Measurements from ENCODE around the gene RAP1GAP2. TPM values are rescaled to one million over a fixed set of nuclear protein-coding genes. Genes with fewer than 3 reads are reported as not detected.

Gene RAP1GAP2
- total RNA-seq, 3 donors from 2014 or later: 26.6 to 45.3 (median 43.3) TPM

GRCh38 chr17:3022197-3022596 is 226.0 kb downstream of the RAP1GAP2 start:
- Histone ChIP-seq H3K4me1 (ENCODE audit: low read depth) (no peaks in the 10 kb centered on the region), H3K9me3 (peaks cover 13% of the 10 kb centered on the region), H3K4me3 (no peak overlapping the region), H3K36me3 (ENCODE audit: low read depth) (no peaks in the 10 kb centered on the region)
- DNase-seq: no peak
- TF ChIP-seq CTCF (IDR thresholded peaks at IDR 0.05): no peak
- no peak for ATAC-seq
- intact Hi-C loops (cut with DNase I, micrococcal nuclease): no loop called here

GRCh38 chr17:3024346-3024745 is 228.1 kb downstream of the RAP1GAP2 start:
- peaks cover 13% of the 10 kb centered on the region for H3K9me3 ChIP-seq
- no peaks in the 10 kb centered on the region for H3K4me1 ChIP-seq (ENCODE audit: low read depth)
- intact Hi-C loops (cut with DNase I, micrococcal nuclease): no loop called here
- no peak overlapping the region for H3K4me3 ChIP-seq
- DNase-seq (no peak), ATAC-seq (no peak)
- H3K36me3 ChIP-seq (ENCODE audit: low read depth): no peaks in the 10 kb centered on the region
- TF ChIP-seq CTCF (IDR thresholded peaks at IDR 0.05): no peak

- ATAC-seq: no peak
- no peaks in the 10 kb centered on the region for H3K4me1 ChIP-seq (ENCODE audit: low read depth)
- H3K9me3 ChIP-seq: peaks cover 13% of the 10 kb centered on the region
- no peak overlapping the region for H3K4me3 ChIP-seq
- H3K36me3 ChIP-seq (ENCODE audit: low read depth): no peaks in the 10 kb centered on the region
- intact Hi-C loops (cut with DNase I, micrococcal nuclease): no loop called here
- DNase-seq: no peak
- TF ChIP-seq CTCF (IDR thresholded peaks at IDR 0.05): no peak
Measured at GRCh38 chr17:3025421-3026124, 229.3 kb downstream of the RAP1GAP2 start.

GRCh38 chr17:3026125-3026855 is 230.1 kb downstream of the RAP1GAP2 start:
- Histone ChIP-seq H3K36me3 (ENCODE audit: low read depth) (no peaks in the 10 kb centered on the region), H3K4me3 (no peak overlapping the region), H3K9me3 (peaks cover 13% of the 10 kb centered on the region), H3K4me1 (ENCODE audit: low read depth) (no peaks in the 10 kb centered on the region)
- intact Hi-C loops (cut with DNase I, micrococcal nuclease): no loop called here
- DNase-seq (no peak), ATAC-seq (no peak)
- no peak for TF ChIP-seq CTCF (IDR thresholded peaks at IDR 0.05)

- H3K36me3 ChIP-seq (ENCODE audit: low read depth): no peaks in the 10 kb centered on the region
- no peak for ATAC-seq
- H3K4me3 ChIP-seq: no peak overlapping the region
- intact Hi-C loops (cut with DNase I, micrococcal nuclease): no loop called here
- TF ChIP-seq CTCF (IDR thresholded peaks at IDR 0.05): no peak
- DNase-seq: no peak
- H3K9me3 ChIP-seq: peaks cover 11% of the 10 kb centered on the region
- H3K4me1 ChIP-seq (ENCODE audit: low read depth): no peaks in the 10 kb centered on the region
Measured at GRCh38 chr17:3026856-3027751, 230.9 kb downstream of the RAP1GAP2 start.

Measured in mucosa of descending colon (tissue), 3 donors.